Lung (tissue), 12 donors: ENCODE results near the gene IQGAP2. TPM values are rescaled to one million over a fixed set of nuclear protein-coding genes. Genes with fewer than 3 reads are reported as not detected.

Source experiments
- ATAC-seq: fragments of 200-7000 bp; cut with Tn5 transposase; one replicate; pipeline ENCODE4 v1.9.1; 2020; ENCODE audit warnings: moderate number of reproducible peaks; ENCODE audit not compliant: insufficient read depth, low FRiP score
- DNase-seq, 3 donors: peaks; one replicate each; pipeline ENCODE4 v3.0.0-alpha.2; 2013 to 2017
- H3K27ac ChIP-seq, 2 donors: one replicate each; pipeline ENCODE4 v1.5.1; 2013; ENCODE audit warnings: mild to moderate bottlenecking in 2 of 2, moderate library complexity in 2 of 2, control low read depth in 1 of 2, inconsistent platforms in 1 of 2, low read depth in 1 of 2, low read length in 1 of 2
- H3K27me3 ChIP-seq, 3 donors: one replicate each; pipeline ENCODE4 v1.5.1; 2013; ENCODE audit warnings: low read length in 2 of 3; ENCODE audit not compliant: control insufficient read depth in 3 of 3, insufficient read depth in 3 of 3
- H3K36me3 ChIP-seq, 4 donors: one replicate each; pipeline ENCODE4 v1.5.1; 2013; ENCODE audit warnings: low read length in 4 of 4, mild to moderate bottlenecking in 1 of 4, moderate library complexity in 1 of 4; ENCODE audit not compliant: control insufficient read depth in 4 of 4, insufficient read depth in 4 of 4
- H3K4me1 ChIP-seq, 5 donors: one replicate each; pipeline ENCODE4 v1.5.1; 2013; ENCODE audit warnings: low read length in 5 of 5, mild to moderate bottlenecking in 2 of 5, moderate library complexity in 1 of 5; ENCODE audit not compliant: control insufficient read depth in 5 of 5, insufficient read depth in 5 of 5
- H3K4me3 ChIP-seq: one replicate; pipeline ENCODE4 v1.5.1; 2013; ENCODE audit warnings: mild to moderate bottlenecking, control low read depth, moderate library complexity
- H3K9ac ChIP-seq, 2 donors: one replicate each; pipeline ENCODE4 v1.5.1; 2013; ENCODE audit warnings: low read length in 2 of 2, control low read depth in 1 of 2; ENCODE audit not compliant: insufficient read depth in 1 of 2
- H3K9me3 ChIP-seq, 4 donors: one replicate each; pipeline ENCODE4 v1.5.1; 2013; ENCODE audit warnings: low read length in 3 of 4, mild to moderate bottlenecking in 1 of 4, moderate library complexity in 1 of 4; ENCODE audit not compliant: control insufficient read depth in 4 of 4, insufficient read depth in 3 of 4
- CTCF ChIP-seq: IDR thresholded peaks from 2 replicates; pipeline ENCODE4 v1.5.1; 2012; ENCODE audit warnings: mild to moderate bottlenecking; ENCODE audit errors: control extremely low read depth, extremely low read depth
- WGBS, 2 donors: extraction: QIAGEN DNeasy Blood & Tissue Kit; methylation state at CpG; one replicate each; pipeline ENCODE4 v1.1.7; 2013; 5-methylcytosine and 5-hydroxymethylcytosine counted together
- polyA plus RNA-seq, 2 donors: library from polyadenylated mRNA; stranded (reverse); fragments of 200-250 nt; gene quantifications; one replicate each; pipeline ENCODE4 v1.2.1, GENCODE V29; 2013
- total RNA-seq, 2 donors: library from RNA; depleted of rRNA in 1 of 2; stranded (reverse); fragments of >200 nt in 1 of 2; gene quantifications; one replicate each; pipeline ENCODE4 v1.2.1, GENCODE V29; 2014 to 2021
- donor health status: control.
- donor health status: control.
- donor health status: Bipolar disorder and iron deficiency.
- donor health status: healthy.
- donor health status: DM: yes; HTN: yes; CAD: no.

The IQGAP2 gene
- total and polyA plus RNA-seq, 4 donors, result 6.0 to 33.6 (median 13.7) TPM

- H3K4me3 ChIP-seq, result no peak overlapping the region
- H3K4me1 ChIP-seq, result peaks cover 0 to 6% (median 0%) of the 10 kb centered on the region in 5 donors
- 51 to 72% methylated on average over 9 of the region's 9 CpGs for WGBS, 2 donors
- DNase-seq, result no peak
- TF ChIP-seq CTCF, result no peak
- no peak for ATAC-seq
- H3K27ac ChIP-seq, result no peak overlapping the region
- H3K27me3 ChIP-seq, result no peaks in the 10 kb centered on the region
- no peak overlapping the region for H3K9ac ChIP-seq
- no peaks in the 10 kb centered on the region for H3K9me3 ChIP-seq
- H3K36me3 ChIP-seq, result no peaks in the 10 kb centered on the region
These were observed 12.1 kb upstream of the IQGAP2 start for GRCh38 chr5:76391014-76391413.

- DNase-seq (no peak), ATAC-seq (no peak)
- no peak overlapping the region for H3K4me3 ChIP-seq
- H3K4me1 ChIP-seq, result no peaks in the 10 kb centered on the region
- H3K27ac ChIP-seq, result no peak overlapping the region
- no peak for TF ChIP-seq CTCF
- H3K9me3 ChIP-seq, result no peaks in the 10 kb centered on the region
- H3K9ac ChIP-seq, result no peak overlapping the region
- H3K27me3 ChIP-seq, result no peaks in the 10 kb centered on the region
- no peaks in the 10 kb centered on the region for H3K36me3 ChIP-seq
- WGBS, 2 donors, result 71 to 81% methylated on average over 5 of the region's 5 CpGs
These were observed 9.9 kb upstream of the IQGAP2 start for GRCh38 chr5:76393035-76393680.

GRCh38 chr5:76397200-76397599, 5.9 kb upstream of the IQGAP2 start:
- no peaks in the 10 kb centered on the region for H3K27me3 ChIP-seq
- peaks cover 0 to 4% (median 0%) of the 10 kb centered on the region in 5 donors for H3K4me1 ChIP-seq
- no peak for DNase-seq
- ATAC-seq, result no peak
- TF ChIP-seq CTCF, result no peak
- no peaks in the 10 kb centered on the region for H3K9me3 ChIP-seq
- no peak overlapping the region for H3K9ac ChIP-seq
- whole genome bisulfite sequencing, 2 donors, result 97 to 98% methylated on average over 2 of the region's 2 CpGs
- H3K27ac ChIP-seq, result no peak overlapping the region
- no peak overlapping the region for H3K4me3 ChIP-seq
- H3K36me3 ChIP-seq, result no peaks in the 10 kb centered on the region

GRCh38 chr5:76399268-76399667, 3.8 kb upstream of the IQGAP2 start:
- H3K9me3 ChIP-seq, result no peaks in the 10 kb centered on the region
- TF ChIP-seq CTCF, result no peak
- 90 to 95% methylated on average over 2 of the region's 2 CpGs for WGBS, 2 donors

More at GRCh38 chr5:76399268-76399667, 3.8 kb upstream of the IQGAP2 start:
- Histone ChIP-seq H3K36me3 (no peaks in the 10 kb centered on the region), H3K27me3 (no peaks in the 10 kb centered on the region), H3K9ac (no peak overlapping the region), H3K27ac (no peak overlapping the region), H3K4me3 (no peak overlapping the region), H3K4me1 (peaks cover 0 to 14% (median 3%) of the 10 kb centered on the region in 5 donors)
- no peak for DNase-seq
- no peak for ATAC-seq
